Mesenchymal stem cell (in vitro differentiated cells and primary cell): Measurements from ENCODE around the gene CCT8.

Source experiments
- DNase-seq: peaks from one replicate; pipeline ENCODE4 v3.0.0-alpha.2; 2013
- H2AFZ ChIP-seq: one replicate; pipeline ENCODE4 v1.6.1; 2013; ENCODE audit warnings: low read depth, mild to moderate bottlenecking, control low read depth, inconsistent platforms, low read length, moderate library complexity
- H2AK5ac ChIP-seq: 2 replicates; pipeline ENCODE4 v1.6.1; 2013; ENCODE audit warnings: low read length, moderate library complexity, mild to moderate bottlenecking, inconsistent platforms; ENCODE audit not compliant: severe bottlenecking
- H2BK120ac ChIP-seq: one replicate; pipeline ENCODE4 v1.6.1; 2013; ENCODE audit warnings: low read depth, mild to moderate bottlenecking, inconsistent platforms, low read length, moderate library complexity
- H2BK12ac ChIP-seq, 2 experiments: one replicate each; pipeline ENCODE4 v1.6.1; 2013; ENCODE audit warnings: inconsistent platforms in 2 of 2, low read length in 2 of 2, mild to moderate bottlenecking in 2 of 2, moderate library complexity in 2 of 2, control low read depth in 1 of 2
- H2BK15ac ChIP-seq: one replicate; pipeline ENCODE4 v1.6.1; 2013; ENCODE audit warnings: mild to moderate bottlenecking, low read depth, inconsistent platforms; ENCODE audit not compliant: poor library complexity, severe bottlenecking
- H2BK5ac ChIP-seq: 2 replicates; pipeline ENCODE4 v1.6.1; 2013; ENCODE audit warnings: low read depth, mild to moderate bottlenecking, low read length, control low read depth, inconsistent platforms; ENCODE audit not compliant: poor library complexity, severe bottlenecking
- H3K14ac ChIP-seq, 2 experiments: one replicate each; pipeline ENCODE4 v1.6.1; 2013; ENCODE audit warnings: inconsistent platforms in 2 of 2, low read length in 2 of 2, control low read depth in 1 of 2, mild to moderate bottlenecking in 1 of 2, moderate library complexity in 1 of 2
- H3K18ac ChIP-seq, 2 experiments: one replicate each; pipeline ENCODE4 v1.6.1; 2013; ENCODE audit warnings: inconsistent platforms in 2 of 2, low read length in 2 of 2, control low read depth in 1 of 2, low read depth in 1 of 2, mild to moderate bottlenecking in 1 of 2
- H3K23ac ChIP-seq, 2 experiments: one replicate each; pipeline ENCODE4 v1.6.1; 2013; ENCODE audit warnings: inconsistent platforms in 2 of 2, low read length in 2 of 2, mild to moderate bottlenecking in 2 of 2, moderate library complexity in 2 of 2, control low read depth in 1 of 2
- H3K27ac ChIP-seq: 2 replicates; pipeline ENCODE4 v1.5.1; 2013; ENCODE audit warnings: mild to moderate bottlenecking, moderate library complexity, low read length, control low read depth, inconsistent platforms; ENCODE audit not compliant: poor library complexity, severe bottlenecking
- H3K27me3 ChIP-seq, 2 experiments: 2 replicates each; pipeline versions ENCODE4 v1.6.1 to v1.7.0; 2013; ENCODE audit warnings: low read length in 2 of 2, mild to moderate bottlenecking in 2 of 2, moderate library complexity in 2 of 2, control low read depth in 1 of 2, inconsistent platforms in 1 of 2; ENCODE audit not compliant: control insufficient read depth in 1 of 2, insufficient read depth in 1 of 2
- H3K36me3 ChIP-seq, 2 experiments: 2 replicates each; pipeline versions ENCODE4 v1.6.1 to v1.7.0; 2013; ENCODE audit warnings: low read length in 2 of 2, control low read depth in 1 of 2, inconsistent platforms in 1 of 2, low read depth in 1 of 2, mild to moderate bottlenecking in 1 of 2; ENCODE audit not compliant: insufficient read depth in 2 of 2, control insufficient read depth in 1 of 2
- H3K4ac ChIP-seq, 2 experiments: one replicate each; pipeline ENCODE4 v1.6.1; 2013; ENCODE audit warnings: inconsistent platforms in 2 of 2, low read length in 2 of 2, mild to moderate bottlenecking in 2 of 2, moderate library complexity in 2 of 2, control low read depth in 1 of 2, low read depth in 1 of 2
- H3K4me1 ChIP-seq: 2 replicates; pipeline ENCODE4 v1.6.1; 2013; ENCODE audit warnings: low read depth, low read length, control low read depth; ENCODE audit not compliant: control insufficient read depth, insufficient read depth
- H3K4me2 ChIP-seq: 2 replicates; pipeline ENCODE4 v1.6.1; 2013; ENCODE audit warnings: low read length, mild to moderate bottlenecking, inconsistent platforms; ENCODE audit not compliant: poor library complexity, severe bottlenecking
- H3K4me3 ChIP-seq, 2 experiments: 2 replicates each; pipeline versions ENCODE4 v1.5.1 to v1.7.0; 2013; ENCODE audit warnings: low read length in 2 of 2, mild to moderate bottlenecking in 2 of 2, control low read depth in 1 of 2, low read depth in 1 of 2; ENCODE audit not compliant: insufficient read depth in 1 of 2
- H3K79me1 ChIP-seq: replicated peaks from 2 replicates; pipeline ENCODE4 v1.6.1; 2013; ENCODE audit warnings: mild to moderate bottlenecking, control low read depth, low read length, inconsistent platforms; ENCODE audit not compliant: poor library complexity, severe bottlenecking
- H3K9ac ChIP-seq: 2 replicates; pipeline ENCODE4 v1.7.0; 2013; ENCODE audit warnings: mild to moderate bottlenecking, low read length, moderate library complexity
- H3K9me3 ChIP-seq: 2 replicates; pipeline ENCODE4 v1.7.0; 2013; ENCODE audit warnings: mild to moderate bottlenecking, low read length; ENCODE audit not compliant: control insufficient read depth
- H4K8ac ChIP-seq: one replicate; pipeline ENCODE4 v1.6.1; 2013; ENCODE audit warnings: inconsistent platforms, mild to moderate bottlenecking, low read length, moderate library complexity
- H4K91ac ChIP-seq: one replicate; pipeline ENCODE4 v1.6.1; 2013; ENCODE audit warnings: mild to moderate bottlenecking, low read length, inconsistent platforms
- WGBS: methylation state at CpG from one replicate; pipeline ENCODE4 v1.1.7; 2013; ENCODE audit warnings: mixed read lengths; 5-methylcytosine and 5-hydroxymethylcytosine counted together

The CCT8 gene

GRCh38 chr21:29080454-29080941 lies 7.0 kb upstream of the CCT8 start:
- WGBS = 90% methylated on average over 6 of the region's 6 CpGs

GRCh38 chr21:29078869-29079767 lies 5.7 kb upstream of the CCT8 start:
- H3K18ac ChIP-seq = no peak overlapping the region
- H4K91ac ChIP-seq = no peak overlapping the region
- H3K79me1 ChIP-seq = no peaks in the 10 kb centered on the region
- H3K4me3 ChIP-seq = no peak overlapping the region
- no peak overlapping the region for H2BK15ac ChIP-seq
- no peak overlapping the region for H3K23ac ChIP-seq
- H2BK12ac ChIP-seq = no peak overlapping the region
- H3K9ac ChIP-seq = no peak overlapping the region
- H3K14ac ChIP-seq = no peak overlapping the region
- peak overlapping the region; percentile 6 for H3K27ac ChIP-seq
- H3K9me3 ChIP-seq = no peaks in the 10 kb centered on the region
- peak overlapping the region; percentile 35 for H2AK5ac ChIP-seq
- H3K4me2 ChIP-seq = no peak overlapping the region
- H2BK120ac ChIP-seq = no peak overlapping the region
- no peak overlapping the region for H4K8ac ChIP-seq
- H2BK5ac ChIP-seq = no peak overlapping the region
- peaks cover 0 to 3% of the 10 kb centered on the region in 2 experiments for H3K36me3 ChIP-seq
- H3K4ac ChIP-seq = no peak overlapping the region
- WGBS = 82% methylated on average over 8 of the region's 8 CpGs
- peaks cover 8% of the 10 kb centered on the region for H3K4me1 ChIP-seq
- no peak overlapping the region for H2AFZ ChIP-seq
- peak; percentile 29 for DNase-seq
- H3K27me3 ChIP-seq = no peaks in the 10 kb centered on the region

More at GRCh38 chr21:29080454-29080941, 7.0 kb upstream of the CCT8 start:
- no peak for DNase-seq
- no peaks in the 10 kb centered on the region for H3K79me1 ChIP-seq
- no peak overlapping the region for H3K23ac ChIP-seq
- no peak overlapping the region for H2BK5ac ChIP-seq
- peaks cover 0 to 3% of the 10 kb centered on the region in 2 experiments for H3K36me3 ChIP-seq
- peaks cover 8% of the 10 kb centered on the region for H3K4me1 ChIP-seq
- H4K8ac ChIP-seq = no peak overlapping the region
- no peak overlapping the region for H2BK120ac ChIP-seq
- no peaks in the 10 kb centered on the region for H3K27me3 ChIP-seq
- no peak overlapping the region for H2BK15ac ChIP-seq
- no peak overlapping the region for H3K4ac ChIP-seq
- H2AFZ ChIP-seq = no peak overlapping the region
- H3K4me3 ChIP-seq = no peak overlapping the region
- H2BK12ac ChIP-seq = no peak overlapping the region
- no peak overlapping the region for H2AK5ac ChIP-seq
- peak overlapping the region; percentile 19 for H3K4me2 ChIP-seq
- no peak overlapping the region for H4K91ac ChIP-seq
- no peak overlapping the region for H3K18ac ChIP-seq
- H3K9ac ChIP-seq = no peak overlapping the region
- H3K9me3 ChIP-seq = no peaks in the 10 kb centered on the region
- peak overlapping the region; percentile 93 for H3K27ac ChIP-seq
- H3K14ac ChIP-seq = no peak overlapping the region

- no peak overlapping the region for H3K4ac ChIP-seq
- H3K23ac ChIP-seq = no peak overlapping the region
- H3K9me3 ChIP-seq = no peaks in the 10 kb centered on the region
- no peaks in the 10 kb centered on the region for H3K27me3 ChIP-seq
- no peak for DNase-seq
- H2BK12ac ChIP-seq = no peak overlapping the region
- no peak overlapping the region for H2BK5ac ChIP-seq
- peak overlapping the region in 1 of 2 experiments; percentile 73 for H3K4me3 ChIP-seq
- no peak overlapping the region for H2AK5ac ChIP-seq
- no peak overlapping the region for H2BK120ac ChIP-seq
- H2AFZ ChIP-seq = no peak overlapping the region
- H3K14ac ChIP-seq = no peak overlapping the region
- peak overlapping the region; percentile 86 for H3K9ac ChIP-seq
- peaks cover 0 to 3% of the 10 kb centered on the region in 2 experiments for H3K36me3 ChIP-seq
- H3K18ac ChIP-seq = no peak overlapping the region
- no peak overlapping the region for H4K8ac ChIP-seq
- H2BK15ac ChIP-seq = no peak overlapping the region
- no peak overlapping the region for H4K91ac ChIP-seq
- H3K79me1 ChIP-seq = no peaks in the 10 kb centered on the region
- WGBS = 91% methylated on average over 4 of the region's 6 CpGs
- H3K27ac ChIP-seq = no peak overlapping the region
- peaks cover 8% of the 10 kb centered on the region for H3K4me1 ChIP-seq
- no peak overlapping the region for H3K4me2 ChIP-seq
Measured at GRCh38 chr21:29077651-29078090, 4.2 kb upstream of the CCT8 start.
